Fibroblast of pulmonary artery (primary cell): ENCODE measurements around the gene AFF2.

ENCODE experiments used
- DNase-seq: peaks from one replicate; pipeline ENCODE4 v3.0.0-alpha.2; 2010; ENCODE audit warnings: low read depth
- H3K4me3 ChIP-seq: replicated peaks from 2 replicates; pipeline ENCODE4 v1.5.1; 2011; ENCODE audit warnings: low read depth, mild to moderate bottlenecking, control low read depth, low read length, moderate library complexity
- CTCF ChIP-seq: IDR thresholded peaks from 2 replicates; pipeline ENCODE4 v1.5.1; 2011; ENCODE audit warnings: mild to moderate bottlenecking, control low read depth, low read length, inconsistent platforms; ENCODE audit errors: missing control alignments

Gene AFF2

GRCh38 chrX:148618470-148619445 lies 118.3 kb downstream of the AFF2 start:
- no peak for DNase-seq
- H3K4me3 ChIP-seq = no peak overlapping the region
- no peak for TF ChIP-seq CTCF

- no peak for TF ChIP-seq CTCF
- no peak overlapping the region for H3K4me3 ChIP-seq
- DNase-seq = no peak
Observed at GRCh38 chrX:148620023-148620422, 119.6 kb downstream of the AFF2 start.

- TF ChIP-seq CTCF = no peak
- H3K4me3 ChIP-seq = no peak overlapping the region
- no peak for DNase-seq
Observed at GRCh38 chrX:148624951-148625474, 124.6 kb downstream of the AFF2 start.

- no peak for TF ChIP-seq CTCF
- DNase-seq = no peak
- H3K4me3 ChIP-seq = no peak overlapping the region
Observed at GRCh38 chrX:148628621-148629020, 128.2 kb downstream of the AFF2 start.

- DNase-seq = no peak
- TF ChIP-seq CTCF = no peak
- no peak overlapping the region for H3K4me3 ChIP-seq
Observed at GRCh38 chrX:148629434-148629833, 129.0 kb downstream of the AFF2 start.

GRCh38 chrX:148632444-148632843 lies 132.0 kb downstream of the AFF2 start:
- TF ChIP-seq CTCF = no peak
- DNase-seq = no peak
- no peak overlapping the region for H3K4me3 ChIP-seq
